GM18858 (cell line): ENCODE results near the gene ICE2.

Experiments
- ATAC-seq: cut with Tn5 transposase; IDR thresholded peaks from one replicate; pipeline ENCODE4 v1.9.1; 2021; ENCODE audit not compliant: unreplicated experiment

Gene ICE2

GRCh38 chr15:60391722-60392315 lies 87.1 kb downstream of the ICE2 start:
- ATAC-seq, result no peak

GRCh38 chr15:60390871-60391501 lies 88.0 kb downstream of the ICE2 start:
- no peak for ATAC-seq

GRCh38 chr15:60390231-60390630 lies 88.7 kb downstream of the ICE2 start:
- no peak for ATAC-seq

DNA sequence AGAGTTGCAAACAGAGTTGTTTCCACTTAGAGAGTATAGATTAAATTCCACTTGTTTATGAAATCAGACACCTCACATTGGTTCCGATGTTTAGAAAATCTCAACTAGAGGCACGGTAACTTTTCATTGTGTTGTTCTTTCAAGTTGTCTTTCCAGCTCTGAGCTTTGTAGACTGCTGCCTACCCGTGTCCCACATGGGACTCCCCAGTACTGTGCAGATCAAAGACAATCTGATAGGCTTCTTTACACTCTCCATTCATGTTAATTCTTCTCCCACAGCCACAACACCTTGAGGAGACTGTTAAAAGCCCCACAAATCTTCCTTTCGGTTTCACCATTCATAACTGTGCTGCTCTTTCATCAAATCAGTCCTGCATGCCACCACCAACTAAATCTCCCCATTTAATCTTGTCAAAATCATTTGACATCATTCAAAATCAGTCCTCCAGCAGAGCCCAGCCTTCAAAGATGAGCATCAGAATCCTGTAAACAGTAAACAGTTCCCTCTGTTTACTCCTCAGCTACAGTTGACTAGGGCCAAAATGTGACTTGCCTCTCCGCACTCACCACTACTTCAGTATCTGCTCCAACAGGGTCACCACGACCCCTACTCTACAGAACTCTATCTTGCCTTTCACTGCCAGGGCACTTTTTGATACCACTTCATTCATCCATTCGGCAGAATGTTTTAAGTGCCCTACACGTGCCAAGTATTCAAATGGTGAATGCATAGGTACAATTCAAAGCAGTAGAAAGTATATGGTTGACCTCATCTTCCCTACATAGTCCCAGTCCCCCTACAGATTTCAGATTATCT lies 89.5 kb downstream of the ICE2 start:
- ATAC-seq, result peak; percentile 65

DNA sequence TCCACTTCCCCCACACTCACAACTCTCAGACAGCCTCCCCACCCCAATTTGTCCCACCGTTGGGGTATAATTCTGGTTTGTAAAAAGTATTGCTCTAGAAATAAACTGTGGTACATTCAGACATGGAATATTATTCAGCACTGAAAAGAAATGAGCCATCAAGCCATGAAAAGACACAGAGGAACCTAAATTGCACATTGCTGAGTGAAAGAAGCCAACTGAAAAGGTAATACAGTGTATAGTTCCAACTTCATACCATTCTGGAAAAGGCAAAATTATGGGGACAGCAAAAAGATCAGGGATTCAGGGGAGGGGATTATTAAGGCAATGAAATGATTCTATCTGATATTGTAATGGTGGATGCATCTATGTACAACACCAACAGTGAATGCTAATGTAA lies 91.6 kb downstream of the ICE2 start:
- no peak for ATAC-seq

- no peak for ATAC-seq
Measured at GRCh38 chr15:60386615-60387014, 92.3 kb downstream of the ICE2 start.

- ATAC-seq, result no peak
Measured at GRCh38 chr15:60385620-60386552, 93.1 kb downstream of the ICE2 start.

- ATAC-seq, result no peak
Measured at GRCh38 chr15:60384526-60385126, 94.3 kb downstream of the ICE2 start.

GRCh38 chr15:60384053-60384452 lies 94.9 kb downstream of the ICE2 start:
- no peak for ATAC-seq

DNA sequence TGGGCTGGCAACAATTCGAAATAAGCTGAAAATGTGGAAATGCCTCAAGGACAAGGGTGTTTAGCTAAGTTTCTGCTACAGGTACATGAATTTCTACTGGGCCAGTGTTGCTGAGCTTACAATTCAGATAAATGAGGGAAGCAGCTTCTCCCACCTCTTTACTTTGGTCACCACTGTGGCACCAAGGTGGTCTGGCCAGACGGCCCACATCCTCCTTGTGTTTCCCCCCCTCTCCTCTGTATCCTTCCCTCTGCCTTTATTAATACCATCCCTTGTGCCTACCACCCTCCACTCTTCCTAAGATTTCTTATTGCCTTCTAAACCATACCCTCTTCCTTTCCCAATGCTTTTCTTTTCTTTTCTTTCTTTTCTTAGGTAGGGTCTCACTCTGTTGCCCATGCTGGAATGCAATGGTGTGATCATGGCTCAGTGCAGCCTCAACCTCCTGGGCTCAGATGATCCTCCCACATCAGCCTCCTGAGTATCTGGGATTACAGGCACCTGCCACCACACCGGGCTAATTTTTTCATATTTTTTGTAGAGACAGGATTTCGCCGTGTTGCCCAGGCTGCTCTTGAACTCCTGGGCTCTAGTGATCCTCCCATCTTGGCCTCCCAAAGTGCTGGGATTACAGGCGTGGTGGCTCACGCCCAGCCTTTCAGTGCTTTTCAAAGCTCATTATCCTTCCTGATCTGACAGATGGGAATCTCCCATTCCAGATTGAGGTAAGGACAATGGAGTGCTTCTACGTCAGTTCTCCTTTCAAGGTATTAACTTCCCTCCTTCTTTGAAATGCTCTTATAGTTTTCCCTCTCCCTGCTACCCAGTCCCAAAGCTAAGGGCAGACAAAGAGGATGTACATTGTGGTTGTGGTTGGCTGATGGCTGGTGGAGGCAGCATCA lies 95.9 kb downstream of the ICE2 start:
- ATAC-seq, result no peak

DNA sequence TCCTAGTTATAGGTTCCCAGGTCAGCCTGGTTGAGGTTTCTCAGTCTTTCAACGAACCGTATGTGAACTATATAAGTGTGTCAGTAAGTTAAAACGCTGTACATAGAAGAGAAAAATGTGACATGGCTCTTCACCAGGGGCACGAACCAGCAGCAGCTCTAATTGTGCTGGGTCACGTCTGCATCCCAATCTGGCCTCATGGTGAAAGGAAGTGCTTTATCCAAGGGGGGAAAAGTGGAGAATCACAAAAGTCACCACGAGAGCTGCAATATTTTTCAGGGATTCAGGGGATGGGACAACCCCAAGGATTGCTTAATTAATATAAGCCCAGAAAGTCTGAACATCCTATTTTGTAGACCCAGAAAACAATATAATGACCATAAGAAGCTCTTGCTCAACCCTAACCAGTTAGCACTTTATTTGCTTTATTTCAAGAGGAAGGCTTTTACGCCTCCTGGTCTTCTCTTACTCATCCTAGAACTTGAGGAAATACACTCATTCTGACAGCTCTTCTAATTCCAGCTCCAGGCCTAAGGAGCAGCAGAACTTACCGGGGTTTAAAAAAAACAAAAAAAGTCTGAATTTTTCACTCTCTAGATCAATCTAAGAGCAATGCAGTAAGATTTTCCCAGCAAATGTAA lies 97.7 kb downstream of the ICE2 start:
- ATAC-seq, result no peak

DNA sequence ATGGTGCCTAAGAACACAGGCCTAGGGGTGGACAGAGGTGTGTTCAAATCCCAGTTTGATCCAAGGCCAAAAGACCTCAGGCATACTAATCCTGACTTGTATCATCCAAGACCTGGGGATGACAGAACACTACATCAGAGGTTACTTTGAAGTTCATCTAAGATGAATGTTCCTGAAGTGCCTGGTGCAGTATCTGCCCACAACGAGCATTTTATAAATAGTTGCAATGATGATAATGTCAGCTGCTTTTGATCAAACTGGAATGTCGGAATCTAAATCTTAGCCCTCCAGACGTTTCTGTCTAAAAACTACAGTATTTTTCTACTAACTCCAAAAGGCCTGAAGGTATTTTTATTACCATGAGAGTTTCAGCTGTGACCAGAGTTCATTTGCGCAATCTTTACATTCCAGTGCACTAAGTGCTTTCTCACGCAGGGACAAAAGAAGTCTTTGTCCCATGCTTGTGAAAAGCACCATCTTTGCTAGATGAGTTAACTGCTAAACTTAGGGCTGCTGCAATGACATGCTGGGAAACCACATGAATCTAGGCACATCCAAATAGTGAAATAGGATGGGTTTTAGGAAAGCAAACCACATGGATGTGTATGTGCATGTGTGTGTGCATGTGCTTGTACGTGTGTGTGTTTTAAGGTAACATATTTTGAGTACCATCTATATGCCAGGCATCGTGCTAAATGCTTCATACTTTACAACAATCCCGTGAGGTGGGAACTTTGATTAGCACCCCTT lies 99.2 kb downstream of the ICE2 start:
- ATAC-seq, result no peak

- ATAC-seq, result no peak
Measured at GRCh38 chr15:60379185-60379524, 99.8 kb downstream of the ICE2 start.

- no peak for ATAC-seq
Measured at GRCh38 chr15:60376677-60377095, 102.3 kb downstream of the ICE2 start.

GRCh38 chr15:60375306-60375705 lies 103.6 kb downstream of the ICE2 start:
- ATAC-seq, result no peak

DNA sequence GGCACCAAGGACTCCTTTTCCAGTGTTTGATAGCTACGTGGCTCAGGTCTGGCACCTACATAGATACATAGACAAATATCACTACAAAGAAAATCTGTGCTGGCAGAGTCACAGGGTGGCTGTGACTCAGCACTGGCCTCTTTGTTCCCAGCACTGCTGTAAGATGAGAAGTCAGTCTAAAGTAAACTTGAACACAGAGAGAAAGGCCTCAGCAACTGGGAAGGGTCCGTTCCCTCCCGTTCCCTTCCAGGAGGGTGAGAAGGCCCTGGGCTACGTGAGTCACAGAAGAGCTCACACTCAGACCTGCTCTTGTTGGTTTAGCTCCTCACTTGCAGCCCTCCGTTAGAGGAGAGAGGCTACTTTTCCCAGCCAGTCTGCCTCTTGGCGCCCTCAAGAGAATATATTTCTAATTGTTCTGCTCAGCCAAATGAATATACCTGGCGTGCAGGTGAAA lies 104.3 kb downstream of the ICE2 start:
- ATAC-seq, result no peak

- ATAC-seq, result no peak
Measured at GRCh38 chr15:60374209-60374608, 104.7 kb downstream of the ICE2 start.

GRCh38 chr15:60373745-60374144 lies 105.2 kb downstream of the ICE2 start:
- ATAC-seq, result no peak

- no peak for ATAC-seq
Measured at GRCh38 chr15:60373327-60373726, 105.6 kb downstream of the ICE2 start.
